ENCODE data around the gene CLK3. TPM values are rescaled to one million over a fixed set of nuclear protein-coding genes. Genes with fewer than 3 reads are reported as not detected.

CLK3 gene
- total and polyA plus RNA-seq, 2 donors (not counting 1 experiment from before 2014, with no cell fraction given): 176 to 350 TPM

DNA sequence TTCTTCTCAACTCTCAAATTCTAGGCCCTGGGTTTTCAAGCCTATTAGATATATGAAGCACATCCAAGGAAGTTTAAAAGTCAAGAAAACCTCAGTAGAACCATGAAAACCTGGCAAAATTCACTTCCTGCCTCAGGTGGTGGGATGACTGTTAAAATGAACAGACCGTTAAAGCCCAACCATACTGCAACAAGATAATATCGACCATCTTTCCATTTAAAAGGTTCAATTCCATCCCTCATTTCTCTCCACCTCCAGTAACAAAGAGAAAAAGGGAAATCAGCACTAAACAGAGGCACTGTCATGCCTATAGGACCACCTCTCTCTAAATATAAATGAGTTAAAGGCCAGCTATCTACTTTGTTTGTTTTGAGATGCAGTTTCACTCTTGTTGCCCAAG lies 49.0 kb downstream of the CLK3 start:
- no peaks in the 10 kb centered on the region for H3K9me3 Mint-ChIP-seq (ENCODE audit: insufficient read depth)
- no peak overlapping the region for H3K9ac ChIP-seq (ENCODE audit: low read length)
- TF ChIP-seq, protein P1, sequence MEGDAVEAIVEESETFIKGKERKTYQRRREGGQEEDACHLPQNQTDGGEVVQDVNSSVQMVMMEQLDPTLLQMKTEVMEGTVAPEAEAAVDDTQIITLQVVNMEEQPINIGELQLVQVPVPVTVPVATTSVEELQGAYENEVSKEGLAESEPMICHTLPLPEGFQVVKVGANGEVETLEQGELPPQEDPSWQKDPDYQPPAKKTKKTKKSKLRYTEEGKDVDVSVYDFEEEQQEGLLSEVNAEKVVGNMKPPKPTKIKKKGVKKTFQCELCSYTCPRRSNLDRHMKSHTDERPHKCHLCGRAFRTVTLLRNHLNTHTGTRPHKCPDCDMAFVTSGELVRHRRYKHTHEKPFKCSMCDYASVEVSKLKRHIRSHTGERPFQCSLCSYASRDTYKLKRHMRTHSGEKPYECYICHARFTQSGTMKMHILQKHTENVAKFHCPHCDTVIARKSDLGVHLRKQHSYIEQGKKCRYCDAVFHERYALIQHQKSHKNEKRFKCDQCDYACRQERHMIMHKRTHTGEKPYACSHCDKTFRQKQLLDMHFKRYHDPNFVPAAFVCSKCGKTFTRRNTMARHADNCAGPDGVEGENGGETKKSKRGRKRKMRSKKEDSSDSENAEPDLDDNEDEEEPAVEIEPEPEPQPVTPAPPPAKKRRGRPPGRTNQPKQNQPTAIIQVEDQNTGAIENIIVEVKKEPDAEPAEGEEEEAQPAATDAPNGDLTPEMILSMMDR (IDR thresholded peaks at IDR 0.05): no peak
- TF ChIP-seq EZH2 (IDR thresholded peaks at IDR 0.05; ENCODE audit: borderline replicate concordance, insufficient read depth, low read depth, low read length, poor library complexity, severe bottlenecking): no peak
- 86% methylated on average over 1 of the region's 2 CpGs for WGBS (ENCODE audit: insufficient coverage)
- no peak overlapping the region for H3K4me3 ChIP-seq (ENCODE audit: control extremely low read depth in 1 of 5, extremely low read depth in 1 of 5, insufficient read depth in 1 of 5, low read depth in 2 of 5, low read length in 4 of 5)
- H3K4me1 ChIP-seq (ENCODE audit: control insufficient read depth in 2 of 2, insufficient read depth in 2 of 2, low read length in 2 of 2): no peaks in the 10 kb centered on the region
- POLR2A ChIA-PET: no interaction called here
- H3K79me2 ChIP-seq (ENCODE audit: control insufficient read depth, insufficient read depth, low read length): peaks cover 5% of the 10 kb centered on the region
- H2AFZ ChIP-seq (ENCODE audit: insufficient read depth, low read depth, low read length, poor library complexity, severe bottlenecking): no peak overlapping the region
- no peak for ATAC-seq (ENCODE audit: low read depth)
- no peak overlapping the region for H3K4me2 ChIP-seq (replicated peaks; ENCODE audit: low read depth, low read length, poor library complexity, severe bottlenecking)
- DNase-seq: no peak
- peaks cover 4% of the 10 kb centered on the region for H4K20me1 ChIP-seq (ENCODE audit: control insufficient read depth, insufficient read depth, low read length, poor library complexity, severe bottlenecking)
- no peak overlapping the region for H3K4me3 Mint-ChIP-seq
- no peaks in the 10 kb centered on the region for H3K27me3 ChIP-seq (replicated peaks in 1 of 4; ENCODE audit: control extremely low read depth in 1 of 4, control insufficient read depth in 3 of 4, insufficient read depth in 4 of 4, low read length in 3 of 4)
- intact Hi-C loops (cut with micrococcal nuclease): no loop called here
- peaks cover 3% of the 10 kb centered on the region for H3K4me1 Mint-ChIP-seq
- CTCF ChIA-PET: interaction anchor here (0.6 kb wide), 1 partner anchor 737 kb away, joined by 4 read pairs; no protein-coding TSS in a partner anchor
- H3K27ac Mint-ChIP-seq: no peak overlapping the region
- peaks cover 3 to 9% of the 10 kb centered on the region in 2 experiments for H3K36me3 ChIP-seq (replicated peaks in 1 of 2; ENCODE audit: control extremely low read depth in 1 of 2, control insufficient read depth in 1 of 2, extremely low read depth in 1 of 2, insufficient read depth in 2 of 2, low read length in 1 of 2)
- no peak overlapping the region for H3K27ac ChIP-seq (ENCODE audit: low read length in 2 of 2)
- no peaks in the 10 kb centered on the region for H3K27me3 Mint-ChIP-seq
- H3K9me3 ChIP-seq (ENCODE audit: control extremely low read depth in 1 of 3, control insufficient read depth in 2 of 3, insufficient read depth in 1 of 3, low read length in 2 of 3): no peaks in the 10 kb centered on the region

DNA sequence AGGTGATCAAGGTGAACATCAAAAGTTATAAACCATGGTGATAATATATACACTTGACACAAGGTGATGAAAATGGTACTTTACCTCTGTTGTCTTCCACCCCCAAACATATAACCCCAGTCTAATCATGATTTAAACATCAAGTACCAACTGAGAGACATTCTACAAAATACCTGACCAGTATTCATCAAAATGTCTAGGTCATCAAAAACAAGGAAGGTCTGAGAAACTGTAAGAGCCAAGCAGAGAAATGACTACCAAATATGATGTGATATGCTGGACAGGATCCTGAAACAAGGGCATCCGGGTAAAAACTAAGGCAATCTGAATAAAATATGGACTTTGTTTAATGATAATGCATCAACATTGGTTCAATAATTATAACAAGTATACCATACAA lies 52.3 kb downstream of the CLK3 start:
- H3K36me3 ChIP-seq (replicated peaks in 1 of 2; ENCODE audit: control extremely low read depth in 1 of 2, control insufficient read depth in 1 of 2, extremely low read depth in 1 of 2, insufficient read depth in 2 of 2, low read length in 1 of 2): peaks cover 1 to 29% of the 10 kb centered on the region in 2 experiments
- POLR2A ChIA-PET: no interaction called here
- intact Hi-C loops (cut with micrococcal nuclease): no loop called here
- Mint-ChIP-seq H3K27me3 (no peaks in the 10 kb centered on the region), H3K4me3 (no peak overlapping the region), H3K4me1 (no peaks in the 10 kb centered on the region), H3K27ac (no peak overlapping the region), H3K9me3 (ENCODE audit: insufficient read depth) (no peaks in the 10 kb centered on the region)
- no peak overlapping the region for H3K9ac ChIP-seq (ENCODE audit: low read length)
- no peak overlapping the region for H3K27ac ChIP-seq (ENCODE audit: low read length in 2 of 2)
- H2AFZ ChIP-seq (ENCODE audit: insufficient read depth, low read depth, low read length, poor library complexity, severe bottlenecking): no peak overlapping the region
- H4K20me1 ChIP-seq (ENCODE audit: control insufficient read depth, insufficient read depth, low read length, poor library complexity, severe bottlenecking): peaks cover 4% of the 10 kb centered on the region
- no peaks in the 10 kb centered on the region for H3K27me3 ChIP-seq (replicated peaks in 1 of 4; ENCODE audit: control extremely low read depth in 1 of 4, control insufficient read depth in 3 of 4, insufficient read depth in 4 of 4, low read length in 3 of 4)
- CTCF ChIA-PET: no interaction called here
- H3K4me2 ChIP-seq (replicated peaks; ENCODE audit: low read depth, low read length, poor library complexity, severe bottlenecking): no peak overlapping the region
- no peak for TF ChIP-seq EZH2 (IDR thresholded peaks at IDR 0.05; ENCODE audit: borderline replicate concordance, insufficient read depth, low read depth, low read length, poor library complexity, severe bottlenecking)
- TF ChIP-seq, protein P1 (IDR thresholded peaks at IDR 0.05): no peak
- H3K4me1 ChIP-seq (ENCODE audit: control insufficient read depth in 2 of 2, insufficient read depth in 2 of 2, low read length in 2 of 2): no peaks in the 10 kb centered on the region
- H3K4me3 ChIP-seq (ENCODE audit: control extremely low read depth in 1 of 5, extremely low read depth in 1 of 5, insufficient read depth in 1 of 5, low read depth in 2 of 5, low read length in 4 of 5): no peak overlapping the region
- no peaks in the 10 kb centered on the region for H3K79me2 ChIP-seq (ENCODE audit: control insufficient read depth, insufficient read depth, low read length)
- no peak for ATAC-seq (ENCODE audit: low read depth)
- no CpG with 5 or more reads among the region's 1 CpG for WGBS (ENCODE audit: insufficient coverage)
- DNase-seq: no peak
- H3K9me3 ChIP-seq (ENCODE audit: control extremely low read depth in 1 of 3, control insufficient read depth in 2 of 3, insufficient read depth in 1 of 3, low read length in 2 of 3): no peaks in the 10 kb centered on the region
